ENCODE data around the gene GLI3. TPM values are rescaled to one million over a fixed set of nuclear protein-coding genes. Genes with fewer than 3 reads are reported as not detected.

The GLI3 gene
- total and polyA plus RNA-seq, 2 of the 8 experiments (the other 6 are each of a cell fraction or from before 2014, with no cell fraction given), result 8.0 to 31.1 TPM

DNA sequence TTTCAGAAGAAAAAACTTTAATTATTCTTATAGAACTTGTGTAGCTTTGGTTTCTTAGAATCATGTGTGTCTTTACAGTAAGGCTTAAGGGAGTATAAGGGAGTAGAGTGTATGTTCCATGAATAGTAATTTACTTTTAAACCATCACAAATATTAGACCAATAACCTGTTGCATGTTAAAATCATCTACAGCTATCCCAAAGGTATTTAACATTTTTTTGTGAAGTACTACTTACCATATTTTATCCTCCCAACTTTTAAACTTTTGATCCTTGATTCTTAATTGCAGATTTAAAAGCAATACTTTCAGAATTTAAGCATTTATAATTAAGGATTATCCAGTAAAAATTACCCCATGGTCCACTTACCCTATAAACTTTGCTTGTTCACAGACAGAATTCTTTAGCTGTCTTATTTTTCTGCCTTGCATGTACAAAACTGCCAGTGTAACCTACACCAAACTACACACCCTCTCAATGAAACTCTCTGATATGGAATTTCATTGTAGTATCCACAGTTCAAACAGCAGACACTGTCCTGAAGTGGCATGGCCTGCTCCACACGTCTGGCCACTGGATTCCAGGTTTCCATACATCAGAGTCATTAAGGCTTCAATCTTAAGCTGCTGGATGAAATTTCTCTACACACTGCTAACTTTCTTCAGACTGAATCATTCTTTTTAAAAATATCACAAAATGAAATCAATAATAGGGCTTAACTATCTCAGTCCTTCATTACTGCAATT, 5.8 kb downstream of the GLI3 start:
- H2BK15ac ChIP-seq (ENCODE audit: low read length), result no peak overlapping the region
- H4K8ac ChIP-seq (ENCODE audit: extremely low read depth, insufficient read depth, low read length), result no peak overlapping the region
- no peak overlapping the region for H3K4me3 ChIP-seq (ENCODE audit: extremely low read depth in 1 of 4, insufficient read depth in 2 of 4, low read depth in 3 of 4, low read length in 4 of 4)
- H2BK5ac ChIP-seq (ENCODE audit: low read depth, low read length), result no peak overlapping the region
- peaks cover 4 to 34% (median 24%) of the 10 kb centered on the region in 4 experiments; a peak in 6 of 7 replicates for H3K4me1 ChIP-seq (replicated peaks in 1 of 4; ENCODE audit: control insufficient read depth in 3 of 4, insufficient read depth in 4 of 4, low read length in 3 of 4)
- H3K27ac ChIP-seq (ENCODE audit: low read depth, low read length), result no peak overlapping the region
- H2AFZ ChIP-seq (ENCODE audit: low read length), result no peak overlapping the region
- H2BK20ac ChIP-seq (ENCODE audit: low read length), result no peak overlapping the region
- H3K9me3 ChIP-seq (ENCODE audit: insufficient read depth in 2 of 2, low read depth in 1 of 2, low read length in 1 of 2), result no peaks in the 10 kb centered on the region
- WGBS, 2 experiments (ENCODE audit: extremely low coverage in 1 of 2, insufficient coverage in 1 of 2, insufficient read length in 1 of 2, insufficient replicate concordance in 2 of 2, low coverage in 1 of 2, low lambda C conversion rate in 2 of 2, missing lambda C conversion rate in 1 of 2), result 100% methylated on average over 1 of the region's 1 CpG; no CpG with 5 or more reads in 1 of the 2 experiments
- peaks cover 13% of the 10 kb centered on the region for H3K23me2 ChIP-seq (ENCODE audit: low read depth, low read length)
- DNase-seq (ENCODE audit: low read depth in 1 of 2, low spot score in 2 of 2), result no peak
- H3K18ac ChIP-seq (ENCODE audit: extremely low read depth, low read length), result no peak overlapping the region
- H3K56ac ChIP-seq (replicated peaks; ENCODE audit: insufficient read length, low read depth, low read length), result no peak overlapping the region
- H3K23ac ChIP-seq (ENCODE audit: insufficient read length), result no peak overlapping the region
- H3K9ac ChIP-seq (replicated peaks in 1 of 4; ENCODE audit: extremely low read depth in 1 of 4, low read depth in 3 of 4, low read length in 3 of 4), result no peak overlapping the region
- peaks cover 0 to 2% of the 10 kb centered on the region in 2 experiments for H4K20me1 ChIP-seq (replicated peaks in 1 of 2; ENCODE audit: control insufficient read depth in 1 of 2, insufficient read depth in 2 of 2, low read length in 2 of 2)
- no peak overlapping the region for H4K91ac ChIP-seq (replicated peaks; ENCODE audit: insufficient read length, low read length)
- no peak overlapping the region for H3K4ac ChIP-seq (replicated peaks; ENCODE audit: insufficient read length, low read depth, low read length)
- H3K4me2 ChIP-seq (ENCODE audit: insufficient read depth in 1 of 2, low read depth in 2 of 2, low read length in 2 of 2), result no peak overlapping the region
- H3K27me3 ChIP-seq (replicated peaks in 1 of 4; ENCODE audit: control insufficient read depth in 3 of 4, extremely low read depth in 1 of 4, insufficient read depth in 3 of 4, low read length in 3 of 4), result no peaks in the 10 kb centered on the region
- H3K79me1 ChIP-seq (ENCODE audit: low read depth, low read length), result no peaks in the 10 kb centered on the region; the same call in 1 of the 2 replicates
- H4K5ac ChIP-seq (ENCODE audit: insufficient read length, low read depth, low read length), result no peak overlapping the region
- no peak overlapping the region for H3K14ac ChIP-seq (ENCODE audit: insufficient read length)
- CTCF ChIA-PET (ENCODE audit: partially characterized antibody), result interaction anchor here (0.7 to 3.5 kb wide), 7 partner anchors 9 to 459 kb away, joined by 3 to 11 read pairs (median 4); no protein-coding TSS in a partner anchor
- no peak overlapping the region for H2BK120ac ChIP-seq (replicated peaks; ENCODE audit: low read depth, low read length)
- H2AK5ac ChIP-seq (ENCODE audit: low read depth, low read length), result no peak overlapping the region
- FAIRE-seq, result no peak
- TF ChIP-seq GABPA (IDR thresholded peaks at IDR 0.05; ENCODE audit: borderline replicate concordance, insufficient read depth, low read length) (no peak), POU5F1 (IDR thresholded peaks at IDR 0.05; ENCODE audit: low read depth, low read length) (no peak), CHD1 (IDR thresholded peaks at IDR 0.05; ENCODE audit: low read depth, low read length) (no peak), TBP (IDR thresholded peaks at IDR 0.05; ENCODE audit: low read depth, low read length) (no peak)
- TF ChIP-seq, protein P1, sequence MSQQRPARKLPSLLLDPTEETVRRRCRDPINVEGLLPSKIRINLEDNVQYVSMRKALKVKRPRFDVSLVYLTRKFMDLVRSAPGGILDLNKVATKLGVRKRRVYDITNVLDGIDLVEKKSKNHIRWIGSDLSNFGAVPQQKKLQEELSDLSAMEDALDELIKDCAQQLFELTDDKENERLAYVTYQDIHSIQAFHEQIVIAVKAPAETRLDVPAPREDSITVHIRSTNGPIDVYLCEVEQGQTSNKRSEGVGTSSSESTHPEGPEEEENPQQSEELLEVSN (IDR thresholded peaks at IDR 0.05), result no peak
- H3K36me3 ChIP-seq (ENCODE audit: control insufficient read depth in 2 of 4, insufficient read depth in 4 of 4, low read length in 3 of 4), result no peaks in the 10 kb centered on the region
- POLR2A ChIA-PET (ENCODE audit: partially characterized antibody), result interaction anchor here (3.6 kb wide), 1 partner anchor 9 kb away, joined by 18 read pairs; no protein-coding TSS in a partner anchor
- no peak overlapping the region for H2BK12ac ChIP-seq (ENCODE audit: low read depth, low read length)
- peaks cover 0 to 70% of the 10 kb centered on the region in 2 experiments; a peak in 3 of 4 replicates for H3K79me2 ChIP-seq (ENCODE audit: control insufficient read depth in 1 of 2, insufficient read depth in 2 of 2, low read length in 2 of 2)
